Glutamatergic neuron (in vitro differentiated cells): Measurements from ENCODE around the gene LAMB4. TPM values are rescaled to one million over a fixed set of nuclear protein-coding genes. Genes with fewer than 3 reads are reported as not detected.

Experiments
- DNase-seq: peaks from one replicate; pipeline ENCODE4 v3.0.0; 2022
- H3K27ac Mint-ChIP-seq: one replicate; pipeline ENCODE4 v1.8.0; 2020; ENCODE audit warnings: mild to moderate bottlenecking, mixed read lengths, inconsistent platforms; ENCODE audit not compliant: unreplicated experiment
- H3K27me3 Mint-ChIP-seq: one replicate; pipeline ENCODE4 v1.8.0; 2020; ENCODE audit warnings: mild to moderate bottlenecking, moderate library complexity, mixed read lengths, inconsistent platforms; ENCODE audit not compliant: unreplicated experiment
- H3K36me3 Mint-ChIP-seq: one replicate; pipeline ENCODE4 v1.8.0; 2020; ENCODE audit warnings: mild to moderate bottlenecking, mixed read lengths, inconsistent platforms; ENCODE audit not compliant: unreplicated experiment
- H3K4me1 Mint-ChIP-seq: one replicate; pipeline ENCODE4 v1.8.0; 2020; ENCODE audit warnings: mild to moderate bottlenecking, low read depth, mixed read lengths, inconsistent platforms; ENCODE audit not compliant: unreplicated experiment
- H3K4me3 Mint-ChIP-seq: one replicate; pipeline ENCODE4 v1.8.0; 2020; ENCODE audit warnings: mild to moderate bottlenecking, mixed read lengths, inconsistent platforms; ENCODE audit not compliant: unreplicated experiment
- H3K9me3 Mint-ChIP-seq: one replicate; pipeline ENCODE4 v1.8.0; 2020; ENCODE audit warnings: mild to moderate bottlenecking, moderate library complexity, mixed read lengths, inconsistent platforms; ENCODE audit not compliant: unreplicated experiment
- CTCF ChIP-seq: fragments of 200-600 bp; sonication (generic); IDR thresholded peaks from one replicate; pipeline ENCODE4 v1.5.0; 2021; ENCODE audit not compliant: partially characterized antibody, unreplicated experiment
- total RNA-seq: library from RNA; stranded (reverse); fragmentation: NEBNext Ultra II Directional; extraction: Animal tissue kit (Norgen Biotek cat#: 25700); gene quantifications from one replicate; pipeline ENCODE4 v1.2.1, GENCODE V29; 2021; ENCODE audit not compliant: unreplicated experiment

LAMB4 gene
- total RNA-seq, 1 donor from 2014 or later = not detected

- Mint-ChIP-seq H3K27ac (no peak overlapping the region), H3K4me3 (no peak overlapping the region), H3K36me3 (peaks cover 4% of the 10 kb centered on the region)
Measured at GRCh38 chr7:107982042-107982840, 147.9 kb downstream of the LAMB4 start.

GRCh38 chr7:107981466-107981865 lies 148.7 kb downstream of the LAMB4 start:
- TF ChIP-seq CTCF = no peak
- DNase-seq = no peak
- H3K27me3 Mint-ChIP-seq = no peaks in the 10 kb centered on the region
- H3K27ac Mint-ChIP-seq = no peak overlapping the region
- H3K4me1 Mint-ChIP-seq = peaks cover 10% of the 10 kb centered on the region
- H3K4me3 Mint-ChIP-seq = no peak overlapping the region
- peaks cover 4% of the 10 kb centered on the region for H3K36me3 Mint-ChIP-seq
- H3K9me3 Mint-ChIP-seq = no peaks in the 10 kb centered on the region

More at GRCh38 chr7:107982042-107982840, 147.9 kb downstream of the LAMB4 start:
- H3K9me3 Mint-ChIP-seq = no peaks in the 10 kb centered on the region
- no peaks in the 10 kb centered on the region for H3K27me3 Mint-ChIP-seq
- DNase-seq = no peak
- H3K4me1 Mint-ChIP-seq = peaks cover 10% of the 10 kb centered on the region
- TF ChIP-seq CTCF = no peak

DNA sequence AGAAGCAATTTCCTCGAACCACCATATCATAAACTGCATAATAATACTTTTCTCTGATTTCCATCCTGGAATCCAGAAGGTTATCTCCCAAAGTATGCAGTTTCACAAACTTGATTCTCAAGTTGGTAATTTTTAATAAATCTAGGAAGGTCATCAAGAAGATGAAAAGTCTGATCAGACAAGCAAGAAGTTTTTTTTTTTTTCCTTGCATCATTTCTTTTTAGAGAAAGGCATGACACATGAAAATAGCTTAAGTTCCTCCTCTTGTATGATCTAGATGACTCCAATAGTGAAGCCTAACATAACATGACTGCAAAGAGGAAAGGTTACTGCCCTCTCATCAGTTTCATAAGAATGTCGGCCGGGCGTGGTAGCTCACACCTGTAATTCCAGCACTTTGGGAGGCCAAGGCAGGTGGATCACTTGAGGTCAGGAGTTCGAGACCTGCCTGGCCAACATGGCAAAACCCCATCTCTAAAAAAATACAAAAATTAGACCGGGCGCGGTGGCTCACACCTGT lies 149.4 kb downstream of the LAMB4 start:
- Mint-ChIP-seq H3K4me3 (no peak overlapping the region), H3K9me3 (no peaks in the 10 kb centered on the region), H3K4me1 (peaks cover 10% of the 10 kb centered on the region), H3K27ac (no peak overlapping the region), H3K36me3 (peaks cover 4% of the 10 kb centered on the region), H3K27me3 (peaks cover under 1% of the 10 kb centered on the region)
- DNase-seq = no peak
- no peak for TF ChIP-seq CTCF

GRCh38 chr7:107980171-107980570 lies 150.0 kb downstream of the LAMB4 start:
- peaks cover 4% of the 10 kb centered on the region for H3K36me3 Mint-ChIP-seq
- peaks cover 2% of the 10 kb centered on the region for H3K27me3 Mint-ChIP-seq
- H3K27ac Mint-ChIP-seq = no peak overlapping the region
- H3K4me1 Mint-ChIP-seq = peaks cover 10% of the 10 kb centered on the region
- H3K9me3 Mint-ChIP-seq = no peaks in the 10 kb centered on the region
- H3K4me3 Mint-ChIP-seq = no peak overlapping the region
- TF ChIP-seq CTCF = no peak
- DNase-seq = no peak

- no peak for DNase-seq
Measured at GRCh38 chr7:107978815-107979408, 151.2 kb downstream of the LAMB4 start.

More at GRCh38 chr7:107978815-107979408, 151.2 kb downstream of the LAMB4 start:
- no peak overlapping the region for H3K4me3 Mint-ChIP-seq
- peaks cover 4% of the 10 kb centered on the region for H3K36me3 Mint-ChIP-seq
- no peak for TF ChIP-seq CTCF
- no peaks in the 10 kb centered on the region for H3K9me3 Mint-ChIP-seq
- H3K27ac Mint-ChIP-seq = no peak overlapping the region
- peaks cover 10% of the 10 kb centered on the region for H3K4me1 Mint-ChIP-seq
- H3K27me3 Mint-ChIP-seq = peaks cover 2% of the 10 kb centered on the region
